NCI-H345 (cell line): ENCODE data around the gene PPP1R36.
"Not testable (repeated sequence)": the region's sequence is repeated elsewhere in the genome, so short reads cannot be mapped to it uniquely, and the experiment has no call there.

Experiments used
- DNase-seq: peaks from one replicate; lab custom pipeline; 2025; lab: John Stamatoyannopoulos, UW

Gene PPP1R36

GRCh38 chr14:64566651-64567122 lies 16.9 kb downstream of the PPP1R36 start:
- DNase-seq: no peak

- DNase-seq: no peak
These were observed 19.4 kb downstream of the PPP1R36 start for GRCh38 chr14:64569138-64569631.

GRCh38 chr14:64569646-64570045 lies 19.9 kb downstream of the PPP1R36 start:
- DNase-seq: not testable (repeated sequence)

- no peak for DNase-seq
These were observed 22.8 kb downstream of the PPP1R36 start for GRCh38 chr14:64572386-64573104.

- peak; percentile 47 for DNase-seq
These were observed 23.3 kb downstream of the PPP1R36 start for GRCh38 chr14:64573109-64573508.

GRCh38 chr14:64574371-64575107 lies 24.8 kb downstream of the PPP1R36 start:
- DNase-seq: no peak

GRCh38 chr14:64577211-64577610 lies 27.4 kb downstream of the PPP1R36 start:
- DNase-seq: no peak

- no peak for DNase-seq
These were observed 30.7 kb downstream of the PPP1R36 start for GRCh38 chr14:64580467-64580866.

GRCh38 chr14:64581363-64581762 lies 31.6 kb downstream of the PPP1R36 start:
- no peak for DNase-seq

- no peak for DNase-seq
These were observed 32.1 kb downstream of the PPP1R36 start for GRCh38 chr14:64581817-64582216.

GRCh38 chr14:64584190-64584589 lies 34.4 kb downstream of the PPP1R36 start:
- DNase-seq: no peak

GRCh38 chr14:64591809-64592208 lies 42.0 kb downstream of the PPP1R36 start:
- DNase-seq: no peak

GRCh38 chr14:64594438-64594837 lies 44.7 kb downstream of the PPP1R36 start:
- no peak for DNase-seq

- no peak for DNase-seq
These were observed 48.6 kb downstream of the PPP1R36 start for GRCh38 chr14:64598404-64598803.

- no peak for DNase-seq
These were observed 51.8 kb downstream of the PPP1R36 start for GRCh38 chr14:64601571-64601970.

- DNase-seq: no peak
These were observed 53.1 kb downstream of the PPP1R36 start for GRCh38 chr14:64602826-64603225.

GRCh38 chr14:64604001-64604400 lies 54.2 kb downstream of the PPP1R36 start:
- no peak for DNase-seq

GRCh38 chr14:64604881-64605280 lies 55.1 kb downstream of the PPP1R36 start:
- peak; percentile 66 for DNase-seq

GRCh38 chr14:64605926-64606685 lies 56.3 kb downstream of the PPP1R36 start:
- no peak for DNase-seq

- peak; percentile 37 for DNase-seq
These were observed 60.4 kb downstream of the PPP1R36 start for GRCh38 chr14:64610049-64610746.

- DNase-seq: no peak
These were observed 61.7 kb downstream of the PPP1R36 start for GRCh38 chr14:64611358-64612020.
